Lower lobe of right lung (tissue), 2 donors: Measurements from ENCODE around the gene ST6GALNAC3. TPM values are rescaled to one million over a fixed set of nuclear protein-coding genes. Genes with fewer than 3 reads are reported as not detected.

Source experiments
- ATAC-seq, 2 donors: fragments of 200-7000 bp; cut with Tn5 transposase; one replicate each; pipeline ENCODE4 v1.9.1; 2020 to 2022; ENCODE audit warnings: mild to moderate bottlenecking in 2 of 2, moderate library complexity in 2 of 2
- DNase-seq: peaks from one replicate; pipeline ENCODE4 v3.0.0-alpha.2; 2020
- H3K27ac ChIP-seq: fragments of 200-600 bp; one replicate; pipeline ENCODE4 v1.8.0; 2022
- H3K27me3 ChIP-seq: fragments of 200-600 bp; one replicate; pipeline ENCODE4 v1.8.0; 2022; ENCODE audit warnings: low read depth
- H3K36me3 ChIP-seq: fragments of 200-600 bp; one replicate; pipeline ENCODE4 v1.8.0; 2022; ENCODE audit warnings: mild to moderate bottlenecking
- H3K4me1 ChIP-seq: fragments of 200-600 bp; one replicate; pipeline ENCODE4 v1.8.0; 2022
- H3K4me3 ChIP-seq: fragments of 200-600 bp; one replicate; pipeline ENCODE4 v1.8.0; 2022; ENCODE audit warnings: mild to moderate bottlenecking
- H3K9me3 ChIP-seq: fragments of 200-600 bp; one replicate; pipeline ENCODE4 v1.8.0; 2022
- CTCF ChIP-seq: fragments of 200-600 bp; IDR thresholded peaks from one replicate; pipeline ENCODE4 v1.8.0; 2022; ENCODE audit warnings: antibody characterized with exemption, mild to moderate bottlenecking
- intact Hi-C: fragments of 100-400 bp; cut with DNase I; formaldehyde crosslinking; loops from one replicate; pipeline ENCODE4 v1.11.0; 2022
- total RNA-seq: library from RNA; stranded (reverse); fragmentation: NEBNext Ultra II Directional; extraction: Animal tissue kit (Norgen Biotek cat#: 25700); gene quantifications from one replicate; pipeline ENCODE4 v1.2.1, GENCODE V29; 2021
- donor health status: DM: no; HTN: yes; CAD: no; lungs with severe emphysema.

Gene ST6GALNAC3
- total RNA-seq, 1 donor from 2014 or later: 8.8 TPM

GRCh38 chr1:76279101-76279748, 204.7 kb downstream of the ST6GALNAC3 start:
- intact Hi-C loops: no loop called here
- DNase-seq (no peak), ATAC-seq (no peak)
- Histone ChIP-seq H3K4me3 (no peak overlapping the region), H3K27ac (no peak overlapping the region), H3K9me3 (no peaks in the 10 kb centered on the region), H3K36me3 (no peaks in the 10 kb centered on the region), H3K27me3 (no peaks in the 10 kb centered on the region), H3K4me1 (no peaks in the 10 kb centered on the region)
- no peak for TF ChIP-seq CTCF

- H3K4me3 ChIP-seq: no peak overlapping the region
- no peaks in the 10 kb centered on the region for H3K4me1 ChIP-seq
- no peaks in the 10 kb centered on the region for H3K36me3 ChIP-seq
- intact Hi-C loops: no loop called here
- DNase-seq (no peak), ATAC-seq (no peak)
- H3K27ac ChIP-seq: no peak overlapping the region
- TF ChIP-seq CTCF: no peak
- H3K27me3 ChIP-seq: no peaks in the 10 kb centered on the region
- no peaks in the 10 kb centered on the region for H3K9me3 ChIP-seq
Observed at GRCh38 chr1:76281306-76281705, 206.8 kb downstream of the ST6GALNAC3 start.

GRCh38 chr1:76284842-76285241, 210.3 kb downstream of the ST6GALNAC3 start:
- no peak overlapping the region for H3K27ac ChIP-seq
- no peaks in the 10 kb centered on the region for H3K27me3 ChIP-seq
- no peaks in the 10 kb centered on the region for H3K4me1 ChIP-seq
- TF ChIP-seq CTCF: no peak
- intact Hi-C loops: no loop called here
- H3K9me3 ChIP-seq: no peaks in the 10 kb centered on the region
- no peaks in the 10 kb centered on the region for H3K36me3 ChIP-seq
- no peak for DNase-seq
- H3K4me3 ChIP-seq: no peak overlapping the region
- ATAC-seq: no peak

GRCh38 chr1:76285578-76286135, 211.1 kb downstream of the ST6GALNAC3 start:
- H3K27me3 ChIP-seq: no peaks in the 10 kb centered on the region
- H3K27ac ChIP-seq: no peak overlapping the region
- intact Hi-C loops: no loop called here
- no peaks in the 10 kb centered on the region for H3K9me3 ChIP-seq
- no peak for ATAC-seq
- DNase-seq: no peak
- no peaks in the 10 kb centered on the region for H3K36me3 ChIP-seq
- H3K4me3 ChIP-seq: no peak overlapping the region
- H3K4me1 ChIP-seq: no peaks in the 10 kb centered on the region
- TF ChIP-seq CTCF: no peak

GRCh38 chr1:76287917-76288316, 213.4 kb downstream of the ST6GALNAC3 start:
- ATAC-seq (no peak), DNase-seq (no peak)
- intact Hi-C loops: no loop called here
- Histone ChIP-seq H3K4me1 (no peaks in the 10 kb centered on the region), H3K36me3 (no peaks in the 10 kb centered on the region), H3K9me3 (no peaks in the 10 kb centered on the region), H3K27ac (no peak overlapping the region), H3K27me3 (no peaks in the 10 kb centered on the region), H3K4me3 (no peak overlapping the region)
- TF ChIP-seq CTCF: no peak
